ENCODE results near the gene TBL1X.
"Not testable (repeated sequence)": the region's sequence is repeated elsewhere in the genome, so short reads cannot be mapped to it uniquely, and the experiment has no call there.

The TBL1X gene

DNA sequence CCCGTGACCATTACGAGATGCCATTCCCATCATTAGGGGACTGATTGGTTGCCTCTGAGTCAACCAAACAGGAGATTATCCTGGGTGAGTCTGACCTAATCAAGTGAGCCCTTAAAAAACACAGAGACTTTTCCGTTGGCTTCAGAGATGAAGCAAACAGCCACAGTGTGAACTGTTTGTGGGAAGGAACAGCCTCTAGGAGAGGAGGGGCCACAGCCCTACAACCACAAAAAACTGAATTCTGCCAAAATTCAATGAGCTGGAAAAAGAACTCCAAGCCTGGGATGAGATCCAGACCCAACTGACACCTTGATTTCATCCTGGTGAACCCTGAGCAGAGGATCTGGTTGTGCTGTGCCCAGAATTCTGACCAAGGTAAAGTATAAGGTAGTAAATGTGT is 31.3 kb upstream of the TBL1X start:
- Histone ChIP-seq H2AK5ac (ENCODE audit: low read depth, low read length) (no peak overlapping the region), H3K4me3 (ENCODE audit: low read length in 2 of 2) (no peak overlapping the region), H3K36me3 (replicated peaks in 1 of 2; ENCODE audit: control insufficient read depth in 2 of 2, insufficient read depth in 2 of 2, low read length in 2 of 2) (no peaks in the 10 kb centered on the region), H3K4ac (ENCODE audit: low read length) (no peak overlapping the region), H3K23ac (ENCODE audit: low read depth, low read length, poor library complexity) (no peak overlapping the region), H2BK15ac (ENCODE audit: low read length) (no peak overlapping the region), H4K91ac (ENCODE audit: low read depth, low read length, poor library complexity) (no peak overlapping the region), H2BK12ac (ENCODE audit: low read length) (no peak overlapping the region), H4K8ac (ENCODE audit: low read depth, low read length) (no peak overlapping the region), H3K79me1 (ENCODE audit: low read depth, low read length) (no peaks in the 10 kb centered on the region), H3K9me3 (replicated peaks in 1 of 2; ENCODE audit: control insufficient read depth in 2 of 2, insufficient read depth in 1 of 2, low read depth in 1 of 2, low read length in 2 of 2) (no peaks in the 10 kb centered on the region), H3K18ac (ENCODE audit: low read length) (no peak overlapping the region), H3K14ac (ENCODE audit: low read length) (no peak overlapping the region), H3K9ac (ENCODE audit: low read depth, low read length, poor library complexity) (no peak overlapping the region), H2AFZ (ENCODE audit: low read length) (no peak overlapping the region), H3K4me2 (ENCODE audit: insufficient read depth, low read length, poor library complexity, severe bottlenecking) (no peak overlapping the region), H2BK5ac (ENCODE audit: low read length) (no peak overlapping the region), H3K27me3 (ENCODE audit: control insufficient read depth in 3 of 3, insufficient read depth in 3 of 3, low read depth in 1 of 3, low read length in 3 of 3) (no peaks in the 10 kb centered on the region), H3K4me1 (ENCODE audit: control insufficient read depth in 2 of 2, insufficient read depth in 1 of 2, low read depth in 1 of 2, low read length in 2 of 2) (peaks cover 0 to 2% of the 10 kb centered on the region in 2 donors), H2BK120ac (ENCODE audit: low read depth, low read length) (no peak overlapping the region), H3K27ac (replicated peaks; ENCODE audit: low read length) (no peak overlapping the region)
- no CpG with 5 or more reads among the region's 3 CpGs for WGBS, 2 donors (ENCODE audit: extremely low coverage in 2 of 2, insufficient read length in 2 of 2, insufficient replicate concordance in 1 of 2)
- no peak for DNase-seq (ENCODE audit: low spot score)

DNA sequence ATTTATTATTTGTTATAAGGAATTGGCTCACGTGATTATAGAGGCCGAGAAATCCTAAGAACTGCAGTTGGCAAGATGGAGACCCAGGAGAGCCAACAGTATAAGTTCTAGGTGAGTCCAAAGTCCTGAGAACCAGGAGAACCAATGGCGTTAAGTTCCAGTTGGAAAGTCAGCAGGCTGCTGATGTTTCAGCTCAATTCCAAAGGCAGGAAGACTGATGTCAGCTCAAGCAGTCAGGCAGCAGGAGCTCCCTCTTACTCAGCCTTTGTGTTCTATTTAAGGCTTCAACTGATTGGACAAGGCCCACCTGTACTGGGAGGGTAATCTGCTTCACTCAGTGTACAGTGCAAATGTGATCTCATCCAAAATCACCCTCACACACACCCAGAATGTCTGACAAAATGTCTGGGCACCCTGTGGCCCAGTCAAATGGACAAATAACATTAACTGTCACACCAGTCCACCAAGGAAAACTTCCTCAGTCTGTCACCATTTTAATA is 30.8 kb upstream of the TBL1X start:
- no peak for DNase-seq (ENCODE audit: low spot score)
- no peak overlapping the region for H3K4me2 ChIP-seq (ENCODE audit: insufficient read depth, low read length, poor library complexity, severe bottlenecking)
- no peak overlapping the region for H2BK5ac ChIP-seq (ENCODE audit: low read length)
- no peak overlapping the region for H3K18ac ChIP-seq (ENCODE audit: low read length)
- H3K9me3 ChIP-seq (replicated peaks in 1 of 2; ENCODE audit: control insufficient read depth in 2 of 2, insufficient read depth in 1 of 2, low read depth in 1 of 2, low read length in 2 of 2): no peaks in the 10 kb centered on the region
- H4K8ac ChIP-seq (ENCODE audit: low read depth, low read length): no peak overlapping the region
- H3K14ac ChIP-seq (ENCODE audit: low read length): no peak overlapping the region
- H3K23ac ChIP-seq (ENCODE audit: low read depth, low read length, poor library complexity): no peak overlapping the region
- no peak overlapping the region for H2AFZ ChIP-seq (ENCODE audit: low read length)
- no peak overlapping the region for H3K9ac ChIP-seq (ENCODE audit: low read depth, low read length, poor library complexity)
- no peak overlapping the region for H4K91ac ChIP-seq (ENCODE audit: low read depth, low read length, poor library complexity)
- no peak overlapping the region for H2BK120ac ChIP-seq (ENCODE audit: low read depth, low read length)
- H3K4ac ChIP-seq (ENCODE audit: low read length): no peak overlapping the region
- no peak overlapping the region for H2BK12ac ChIP-seq (ENCODE audit: low read length)
- H2AK5ac ChIP-seq (ENCODE audit: low read depth, low read length): no peak overlapping the region
- H3K4me1 ChIP-seq (ENCODE audit: control insufficient read depth in 2 of 2, insufficient read depth in 1 of 2, low read depth in 1 of 2, low read length in 2 of 2): peaks cover 0 to 2% of the 10 kb centered on the region in 2 donors
- no peak overlapping the region for H3K27ac ChIP-seq (replicated peaks; ENCODE audit: low read length)
- no peaks in the 10 kb centered on the region for H3K79me1 ChIP-seq (ENCODE audit: low read depth, low read length)
- WGBS, 2 donors (ENCODE audit: extremely low coverage in 2 of 2, insufficient read length in 2 of 2, insufficient replicate concordance in 1 of 2): no CpG with 5 or more reads among the region's 3 CpGs
- H3K4me3 ChIP-seq (ENCODE audit: low read length in 2 of 2): no peak overlapping the region
- no peak overlapping the region for H2BK15ac ChIP-seq (ENCODE audit: low read length)
- H3K27me3 ChIP-seq (ENCODE audit: control insufficient read depth in 3 of 3, insufficient read depth in 3 of 3, low read depth in 1 of 3, low read length in 3 of 3): no peaks in the 10 kb centered on the region
- H3K36me3 ChIP-seq (replicated peaks in 1 of 2; ENCODE audit: control insufficient read depth in 2 of 2, insufficient read depth in 2 of 2, low read length in 2 of 2): no peaks in the 10 kb centered on the region

GRCh38 chrX:9435086-9435485 is 29.8 kb upstream of the TBL1X start:
- peak overlapping the region; percentile 11 for H3K4me2 ChIP-seq (ENCODE audit: insufficient read depth, low read length, poor library complexity, severe bottlenecking)
- H3K4me3 ChIP-seq (ENCODE audit: low read length in 2 of 2); H3K27ac ChIP-seq (replicated peaks; ENCODE audit: low read length); H3K4ac ChIP-seq (ENCODE audit: low read length); DNase-seq (ENCODE audit: low spot score); H3K9me3 ChIP-seq (replicated peaks in 1 of 2; ENCODE audit: control insufficient read depth in 2 of 2, insufficient read depth in 1 of 2, low read depth in 1 of 2, low read length in 2 of 2); H2BK5ac ChIP-seq (ENCODE audit: low read length); H4K91ac ChIP-seq (ENCODE audit: low read depth, low read length, poor library complexity); H3K9ac ChIP-seq (ENCODE audit: low read depth, low read length, poor library complexity); H4K8ac ChIP-seq (ENCODE audit: low read depth, low read length); H3K36me3 ChIP-seq (replicated peaks in 1 of 2; ENCODE audit: control insufficient read depth in 2 of 2, insufficient read depth in 2 of 2, low read length in 2 of 2); H3K18ac ChIP-seq (ENCODE audit: low read length); H2AK5ac ChIP-seq (ENCODE audit: low read depth, low read length); H2BK15ac ChIP-seq (ENCODE audit: low read length); H3K14ac ChIP-seq (ENCODE audit: low read length); H2BK12ac ChIP-seq (ENCODE audit: low read length); H2BK120ac ChIP-seq (ENCODE audit: low read depth, low read length); H3K4me1 ChIP-seq (ENCODE audit: control insufficient read depth in 2 of 2, insufficient read depth in 1 of 2, low read depth in 1 of 2, low read length in 2 of 2); H3K27me3 ChIP-seq (ENCODE audit: control insufficient read depth in 3 of 3, insufficient read depth in 3 of 3, low read depth in 1 of 3, low read length in 3 of 3); H3K79me1 ChIP-seq (ENCODE audit: low read depth, low read length); H3K23ac ChIP-seq (ENCODE audit: low read depth, low read length, poor library complexity); H2AFZ ChIP-seq (ENCODE audit: low read length): not testable (repeated sequence)
- WGBS, 2 donors (ENCODE audit: extremely low coverage in 2 of 2, insufficient read length in 2 of 2, insufficient replicate concordance in 1 of 2): no CpG with 5 or more reads among the region's 2 CpGs

- no peaks in the 10 kb centered on the region for H3K36me3 ChIP-seq (replicated peaks in 1 of 2; ENCODE audit: control insufficient read depth in 2 of 2, insufficient read depth in 2 of 2, low read length in 2 of 2)
- peaks cover 0 to 2% of the 10 kb centered on the region in 2 donors for H3K4me1 ChIP-seq (ENCODE audit: control insufficient read depth in 2 of 2, insufficient read depth in 1 of 2, low read depth in 1 of 2, low read length in 2 of 2)
- H3K23ac ChIP-seq (ENCODE audit: low read depth, low read length, poor library complexity): no peak overlapping the region
- no peak overlapping the region for H2AK5ac ChIP-seq (ENCODE audit: low read depth, low read length)
- DNase-seq (ENCODE audit: low spot score): no peak
- no peaks in the 10 kb centered on the region for H3K79me1 ChIP-seq (ENCODE audit: low read depth, low read length)
- no peak overlapping the region for H2BK120ac ChIP-seq (ENCODE audit: low read depth, low read length)
- H2BK15ac ChIP-seq (ENCODE audit: low read length): no peak overlapping the region
- no peaks in the 10 kb centered on the region for H3K9me3 ChIP-seq (replicated peaks in 1 of 2; ENCODE audit: control insufficient read depth in 2 of 2, insufficient read depth in 1 of 2, low read depth in 1 of 2, low read length in 2 of 2)
- no CpG with 5 or more reads among the region's 1 CpG for WGBS, 2 donors (ENCODE audit: extremely low coverage in 2 of 2, insufficient read length in 2 of 2, insufficient replicate concordance in 1 of 2)
- no peak overlapping the region for H3K4me2 ChIP-seq (ENCODE audit: insufficient read depth, low read length, poor library complexity, severe bottlenecking)
- H3K4ac ChIP-seq (ENCODE audit: low read length): no peak overlapping the region
- no peak overlapping the region for H3K18ac ChIP-seq (ENCODE audit: low read length)
- no peak overlapping the region for H3K14ac ChIP-seq (ENCODE audit: low read length)
- H3K9ac ChIP-seq (ENCODE audit: low read depth, low read length, poor library complexity): no peak overlapping the region
- H2BK12ac ChIP-seq (ENCODE audit: low read length): no peak overlapping the region
- no peak overlapping the region for H4K91ac ChIP-seq (ENCODE audit: low read depth, low read length, poor library complexity)
- no peak overlapping the region for H2BK5ac ChIP-seq (ENCODE audit: low read length)
- H3K27ac ChIP-seq (replicated peaks; ENCODE audit: low read length): no peak overlapping the region
- H3K4me3 ChIP-seq (ENCODE audit: low read length in 2 of 2): no peak overlapping the region
- H4K8ac ChIP-seq (ENCODE audit: low read depth, low read length): no peak overlapping the region
- H2AFZ ChIP-seq (ENCODE audit: low read length): no peak overlapping the region
- no peaks in the 10 kb centered on the region for H3K27me3 ChIP-seq (ENCODE audit: control insufficient read depth in 3 of 3, insufficient read depth in 3 of 3, low read depth in 1 of 3, low read length in 3 of 3)
These were observed 28.0 kb upstream of the TBL1X start for GRCh38 chrX:9436812-9437211.

Measured in neuronal stem cell (in vitro differentiated cells).